NOMO-1 treated with dmso at 0.1 percent for 144 hours (cell line): Measurements from ENCODE around the gene ELOA2.
"Not testable (repeated sequence)": the region's sequence is repeated elsewhere in the genome, so short reads cannot be mapped to it uniquely, and the experiment has no call there.

Experiments
- DNase-seq: peaks from one replicate; lab custom pipeline; 2025; ENCODE audit not compliant: unreplicated experiment; lab: John Stamatoyannopoulos, UW

Gene ELOA2

GRCh38 chr18:47035156-47035671, at the start of gene ELOA2:
Gene ELOA2, minus strand, starts transcription at chr18:47035621. Its CDS starts 357 bp downstream, at chr18:47035264.
- no peak for DNase-seq

- no peak for DNase-seq
These were observed 46.2 kb upstream of the ELOA2 start for GRCh38 chr18:47081578-47081977.

GRCh38 chr18:47080872-47081271, 45.5 kb upstream of the ELOA2 start:
- DNase-seq, result no peak

GRCh38 chr18:47077111-47077510, 41.7 kb upstream of the ELOA2 start:
- DNase-seq, result no peak

GRCh38 chr18:47075098-47075883, 39.9 kb upstream of the ELOA2 start:
- no peak for DNase-seq

- DNase-seq, result no peak
These were observed 32.2 kb upstream of the ELOA2 start for GRCh38 chr18:47067648-47068047.

- DNase-seq, result no peak
These were observed 27.7 kb upstream of the ELOA2 start for GRCh38 chr18:47063096-47063495.

- no peak for DNase-seq
These were observed 27.1 kb upstream of the ELOA2 start for GRCh38 chr18:47062471-47062870.

GRCh38 chr18:47054369-47054768, 18.9 kb upstream of the ELOA2 start:
- no peak for DNase-seq

- DNase-seq, result no peak
These were observed 15.0 kb upstream of the ELOA2 start for GRCh38 chr18:47050468-47050867.

- DNase-seq, result no peak
These were observed 5.6 kb upstream of the ELOA2 start for GRCh38 chr18:47040982-47041381.

- DNase-seq, result no peak
These were observed 1.6 kb upstream of the ELOA2 start for GRCh38 chr18:47036927-47037578.

- DNase-seq, result no peak
These were observed 965 bp upstream of the ELOA2 start for GRCh38 chr18:47036298-47036874.

- not testable (repeated sequence) for DNase-seq
These were observed 830 bp downstream of the ELOA2 start for GRCh38 chr18:47034591-47034990.

GRCh38 chr18:47032945-47033344, 2.5 kb downstream of the ELOA2 start:
- DNase-seq, result no peak

GRCh38 chr18:47030887-47031286, 4.5 kb downstream of the ELOA2 start:
- not testable (repeated sequence) for DNase-seq

GRCh38 chr18:47029684-47030353, 5.6 kb downstream of the ELOA2 start:
- DNase-seq, result not testable (repeated sequence)

- DNase-seq, result not testable (repeated sequence)
These were observed 6.7 kb downstream of the ELOA2 start for GRCh38 chr18:47028738-47029137.

- not testable (repeated sequence) for DNase-seq
These were observed 9.8 kb downstream of the ELOA2 start for GRCh38 chr18:47025557-47026174.

GRCh38 chr18:47023769-47024465, 11.5 kb downstream of the ELOA2 start:
- not testable (repeated sequence) for DNase-seq
